Middle frontal gyrus (tissue), 1 donor: ENCODE results near the gene AADACL4.
"Not testable (repeated sequence)": the region's sequence is repeated elsewhere in the genome, so short reads cannot be mapped to it uniquely, and the experiment has no call there.

Experiments
- DNase-seq: peaks from one replicate; pipeline ENCODE4 v3.0.0-alpha.2; 2015; ENCODE audit warnings: low spot score; ENCODE audit errors: extremely low spot score

The AADACL4 gene

DNA sequence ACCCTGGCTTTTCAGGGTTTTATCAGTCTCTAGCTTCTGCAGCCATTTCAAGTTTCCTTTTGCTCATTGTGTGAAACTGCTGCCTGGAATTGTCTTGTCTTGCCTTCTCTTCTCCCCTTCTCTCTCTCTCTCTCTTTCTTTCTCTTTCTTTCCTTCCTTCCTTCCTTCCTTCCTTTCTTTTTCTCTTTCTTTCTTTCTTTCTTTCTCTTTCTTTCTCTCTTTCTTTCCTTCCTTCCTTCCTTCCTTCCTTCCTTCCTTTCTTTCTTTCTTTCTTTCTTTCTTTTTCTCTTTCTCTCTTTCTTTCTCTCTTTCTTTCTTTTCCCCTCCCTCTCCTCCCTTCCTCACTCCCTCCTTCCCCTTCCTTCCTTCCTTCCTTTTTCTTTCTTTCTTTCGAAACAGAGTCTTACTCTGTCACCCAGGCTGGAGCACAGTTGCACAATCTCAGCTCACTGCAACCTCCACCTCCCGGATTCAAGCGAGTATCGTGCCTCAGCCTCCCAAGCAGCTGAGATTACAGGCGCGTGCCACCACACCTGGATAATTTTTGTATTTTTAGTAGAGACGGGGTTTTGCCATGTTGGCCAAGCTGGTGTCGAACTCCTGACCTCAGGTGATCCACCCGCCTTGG lies 14.1 kb downstream of the AADACL4 start:
- not testable (repeated sequence) for DNase-seq

- DNase-seq, result peak; percentile 66
Observed at GRCh38 chr1:12658531-12659453, 14.9 kb downstream of the AADACL4 start.

DNA sequence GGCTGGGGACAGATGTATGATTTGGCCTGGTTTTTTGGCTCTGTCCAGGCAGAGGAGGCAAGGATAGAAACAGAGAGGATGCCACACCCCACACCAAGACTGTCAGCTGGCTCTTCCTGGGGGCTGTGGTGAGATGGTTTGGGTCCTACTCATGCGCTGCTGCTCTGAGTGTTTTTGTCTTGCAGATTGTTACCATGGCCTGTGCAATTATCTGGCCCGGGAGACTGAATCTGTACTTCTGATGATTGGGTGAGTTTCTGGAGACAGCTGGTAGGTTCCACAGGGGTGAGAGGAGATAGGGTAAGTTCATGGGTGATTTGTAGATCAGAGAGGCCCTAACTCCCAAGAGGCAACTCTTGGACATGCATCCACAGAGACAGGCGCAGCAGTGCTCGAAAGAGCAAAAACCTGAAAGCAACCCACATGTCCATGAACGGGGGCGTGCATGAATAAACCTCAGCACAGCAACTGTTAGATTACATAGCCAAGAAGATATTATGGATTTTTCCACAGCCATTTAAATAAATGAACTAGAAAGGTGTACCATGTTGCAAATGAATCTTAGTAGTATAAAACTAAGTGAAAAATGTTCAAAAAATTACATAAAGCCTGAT lies 17.8 kb downstream of the AADACL4 start:
- no peak for DNase-seq

GRCh38 chr1:12662556-12662955 lies 18.7 kb downstream of the AADACL4 start:
- no peak for DNase-seq

- DNase-seq, result no peak
Observed at GRCh38 chr1:12665511-12665910, 21.6 kb downstream of the AADACL4 start.

GRCh38 chr1:12666141-12666735 lies 22.4 kb downstream of the AADACL4 start:
- DNase-seq, result no peak

- DNase-seq, result no peak
Observed at GRCh38 chr1:12669529-12670068, 25.7 kb downstream of the AADACL4 start.

DNA sequence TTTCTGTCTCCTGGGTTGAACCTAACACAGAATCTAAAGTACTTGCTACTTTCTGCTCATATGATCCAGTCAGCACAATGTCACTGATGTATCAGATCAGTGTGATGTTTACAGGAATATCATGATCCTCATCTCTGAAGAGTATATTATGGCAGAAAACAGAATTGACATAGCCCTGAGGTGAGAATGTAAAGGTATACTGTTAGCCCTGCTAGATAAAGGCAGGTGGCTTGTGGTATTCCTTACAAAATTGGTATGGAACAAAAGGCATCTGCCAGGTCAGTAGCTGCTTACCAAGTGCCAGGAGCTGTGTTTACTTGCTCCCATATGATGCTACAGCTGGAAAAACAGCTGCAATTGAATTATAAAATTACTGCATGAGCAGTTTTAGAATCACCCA lies 30.5 kb downstream of the AADACL4 start:
- DNase-seq, result no peak

DNA sequence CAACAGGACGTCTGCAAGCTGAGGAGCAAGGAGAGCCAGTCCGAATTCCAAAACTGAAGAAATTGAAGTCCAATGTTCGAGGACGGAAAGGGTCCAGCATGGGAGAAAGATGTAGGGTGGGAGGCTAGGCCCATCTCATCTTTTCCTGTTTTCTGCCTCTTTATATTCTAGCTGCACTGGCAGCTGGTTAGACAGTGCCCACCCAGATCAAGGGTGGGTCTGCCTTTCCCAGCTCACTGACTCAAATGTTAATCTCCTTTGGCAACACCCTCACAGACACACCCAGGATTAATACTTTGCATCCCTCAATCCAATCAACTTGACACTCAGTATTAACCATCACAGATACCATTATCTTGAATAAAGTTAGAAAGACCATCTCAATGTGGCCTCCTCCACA lies 32.2 kb downstream of the AADACL4 start:
- DNase-seq, result not testable (repeated sequence)

DNA sequence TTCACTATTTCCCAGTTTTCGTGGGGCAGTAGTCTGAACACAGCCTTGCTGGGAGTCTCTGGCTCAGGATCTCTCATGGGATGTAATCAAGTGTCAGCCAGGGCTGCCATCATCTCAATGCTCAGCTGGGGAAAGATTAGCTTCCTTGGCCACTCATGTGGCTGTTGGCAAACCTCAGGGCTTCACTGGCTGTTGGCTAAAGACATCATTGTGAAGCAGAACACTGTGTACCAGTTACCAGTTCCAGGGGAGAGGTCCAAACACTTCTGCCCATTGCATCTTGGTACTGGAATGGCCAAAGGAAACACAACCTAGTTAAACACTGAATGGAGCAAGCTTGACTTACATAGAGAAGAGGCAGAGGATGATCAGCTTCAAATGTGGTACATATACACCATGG lies 33.7 kb downstream of the AADACL4 start:
- no peak for DNase-seq

DNA sequence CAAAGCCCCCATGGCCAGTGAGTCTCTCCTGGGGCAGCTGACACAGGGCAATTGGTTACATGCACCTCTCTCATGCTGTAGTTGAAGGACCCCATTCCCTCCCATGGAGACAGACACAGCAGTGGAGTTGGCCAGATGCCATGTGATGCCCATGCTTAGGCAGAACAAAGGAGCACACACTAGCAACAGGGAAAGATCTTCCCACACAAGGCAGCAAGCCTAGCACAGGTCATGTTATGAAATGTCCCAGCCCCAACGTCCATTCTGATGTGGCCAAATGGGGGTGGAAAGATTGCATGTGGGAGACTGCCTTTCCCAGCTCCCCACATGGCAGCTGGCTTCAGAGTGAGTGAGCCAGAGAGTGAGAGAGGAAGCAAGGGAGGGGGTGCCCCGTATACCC lies 34.5 kb downstream of the AADACL4 start:
- DNase-seq, result no peak

DNA sequence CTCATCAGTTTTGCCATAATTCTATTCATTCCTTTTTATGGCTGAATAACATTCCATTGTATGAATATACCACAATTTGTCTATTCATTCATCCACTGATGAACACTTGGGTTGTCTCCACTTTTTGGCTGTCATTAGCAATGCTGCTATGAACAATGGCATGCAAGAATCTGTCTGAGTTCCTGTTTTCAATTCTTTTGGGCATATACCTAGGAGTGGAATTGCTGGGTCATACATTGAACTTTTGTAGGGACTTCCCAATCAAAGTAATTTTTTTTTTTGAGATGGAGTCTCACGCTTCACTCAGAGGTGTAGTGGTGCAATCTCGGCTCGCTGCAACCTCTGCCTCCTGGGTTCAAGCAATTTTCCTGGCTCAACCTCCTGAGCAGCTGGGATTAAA lies 34.9 kb downstream of the AADACL4 start:
- no peak for DNase-seq

DNA sequence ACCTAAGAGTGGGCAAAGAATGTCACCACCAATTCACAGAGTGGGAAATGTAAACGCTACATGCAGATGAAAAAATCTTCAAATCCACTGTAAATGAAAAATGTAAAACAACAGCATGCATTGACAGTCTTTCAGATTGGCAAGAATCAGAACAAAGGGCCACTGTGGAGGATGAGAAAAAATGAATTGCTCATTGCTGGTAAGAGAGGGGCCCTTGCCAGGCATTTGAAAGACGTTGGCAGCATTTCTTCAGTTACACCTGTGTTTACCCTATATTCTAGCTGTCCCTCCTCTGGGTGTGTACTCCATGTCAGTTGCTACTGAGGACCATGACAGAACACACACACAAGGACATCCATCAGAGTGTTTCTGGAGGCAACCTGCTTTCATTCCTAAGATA lies 46.3 kb downstream of the AADACL4 start:
- DNase-seq, result no peak

DNA sequence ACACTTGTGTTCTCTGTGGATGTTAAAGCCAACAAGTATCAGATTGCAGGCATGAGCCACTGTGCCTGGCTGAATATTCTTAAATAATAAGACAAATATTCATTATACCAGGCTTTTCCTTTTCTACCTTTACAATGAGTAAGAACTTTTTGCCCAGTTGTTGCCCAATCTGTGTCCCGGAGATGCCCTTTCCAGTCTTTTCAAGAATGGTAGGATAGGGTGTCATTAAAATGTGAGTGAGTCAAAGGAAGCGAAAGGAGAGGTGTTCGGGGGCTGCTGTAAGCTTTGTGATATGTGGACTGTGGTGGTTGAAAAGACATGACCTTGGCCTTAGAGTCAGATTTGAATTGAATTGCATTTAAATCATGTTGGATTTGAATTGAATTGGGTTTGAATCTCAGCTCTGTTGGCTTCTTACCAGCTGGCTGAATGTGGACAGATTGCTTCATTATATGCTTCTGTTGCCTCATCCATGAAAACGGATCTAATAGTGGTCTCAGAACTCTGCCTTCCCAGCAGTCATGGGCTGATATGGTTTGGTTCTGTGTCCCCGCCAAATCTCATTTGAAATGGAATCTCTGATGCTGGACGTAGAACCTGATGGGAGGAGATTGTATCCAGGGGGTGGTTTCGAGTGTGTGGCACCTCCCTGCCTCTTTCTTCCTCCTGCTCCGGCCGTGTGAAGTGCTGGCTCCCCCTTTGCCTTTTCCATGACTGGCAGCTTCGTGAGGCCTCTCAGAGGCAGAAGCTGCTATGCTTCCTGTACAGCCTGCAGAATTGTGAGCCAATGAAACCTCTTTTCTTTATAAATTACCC lies 49.3 kb downstream of the AADACL4 start:
- no peak for DNase-seq

GRCh38 chr1:12696658-12697057 lies 52.8 kb downstream of the AADACL4 start:
- DNase-seq, result no peak

DNA sequence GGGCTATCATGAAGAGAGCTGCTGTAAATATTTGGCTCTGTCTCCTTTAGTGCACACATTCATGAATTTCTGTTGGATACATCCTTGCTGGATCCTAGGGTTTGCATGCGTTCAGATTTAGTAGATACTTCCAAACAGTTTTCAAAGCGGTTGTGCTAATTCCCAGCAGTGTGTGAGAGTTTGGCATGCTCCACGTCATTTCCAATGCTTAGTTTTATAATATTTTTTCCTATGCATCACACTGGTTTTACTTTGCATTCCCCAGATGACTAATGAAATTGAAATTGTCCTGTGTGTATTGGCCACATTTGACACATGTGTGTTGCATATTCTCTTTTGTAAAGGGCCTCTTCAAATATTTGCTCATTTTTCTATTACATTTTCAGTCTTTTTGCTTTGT lies 53.5 kb downstream of the AADACL4 start:
- DNase-seq, result no peak

- DNase-seq, result no peak
Observed at GRCh38 chr1:12703821-12704451, 60.1 kb downstream of the AADACL4 start.

DNA sequence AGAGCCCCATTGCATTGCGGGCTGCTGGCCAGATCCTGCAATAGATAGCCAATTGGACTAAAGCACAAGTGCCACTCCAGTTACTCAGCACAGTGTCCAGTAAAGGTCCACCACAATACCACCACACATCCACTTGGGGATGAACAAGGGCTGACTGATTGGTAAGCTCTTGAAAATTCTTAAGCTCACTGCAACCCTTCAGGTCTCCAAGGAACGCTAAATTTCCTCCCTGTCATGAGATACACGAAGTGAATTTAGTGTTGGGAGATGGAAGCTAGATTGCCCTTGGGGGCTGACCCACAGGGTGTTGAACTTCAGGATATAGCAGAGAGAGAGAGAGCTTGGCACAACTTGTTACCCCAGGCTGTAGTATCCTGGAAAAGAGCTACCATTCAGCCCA lies 62.2 kb downstream of the AADACL4 start:
- no peak for DNase-seq

DNA sequence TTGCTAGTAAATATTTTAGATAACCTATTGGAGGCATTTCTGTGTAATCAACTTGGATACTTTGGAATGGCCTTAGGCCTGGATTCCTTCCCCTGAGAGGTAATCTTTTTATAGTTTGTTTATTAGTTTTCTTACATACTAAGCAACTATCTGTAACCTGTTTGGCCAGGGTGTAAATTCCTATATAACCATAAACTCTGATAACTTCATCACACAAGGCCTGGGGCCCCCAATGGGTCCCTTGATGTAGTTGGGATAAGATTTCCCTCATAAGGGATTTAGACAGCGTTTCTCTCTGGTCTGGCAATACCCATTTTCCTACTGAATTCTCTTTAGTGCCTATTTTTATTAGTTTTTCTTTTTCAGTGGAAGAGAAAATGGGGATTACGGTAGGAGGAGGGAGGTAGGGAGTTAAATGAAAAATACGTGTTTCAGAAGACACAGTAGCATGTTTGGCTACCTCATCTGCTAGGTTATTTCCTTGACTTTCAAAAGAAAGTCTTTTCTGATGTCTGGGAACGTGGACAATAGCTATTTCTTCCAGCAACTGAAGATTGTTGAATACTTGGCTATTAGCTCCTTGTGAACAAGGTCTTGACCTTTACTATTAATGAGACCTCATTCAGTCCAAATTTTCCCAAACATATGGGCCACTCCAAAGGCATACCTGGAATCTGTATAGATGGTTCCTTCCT lies 64.7 kb downstream of the AADACL4 start:
- no peak for DNase-seq

- DNase-seq, result no peak
Observed at GRCh38 chr1:12709091-12709491, 65.2 kb downstream of the AADACL4 start.
